Motor neuron (in vitro differentiated cells): ENCODE results near the gene LRSAM1. TPM values are rescaled to one million over a fixed set of nuclear protein-coding genes. Genes with fewer than 3 reads are reported as not detected.

Experiments used
- ATAC-seq, 8 experiments: fragments of 200-7000 bp; cut with Tn5 transposase; replicated peaks in 6 of 8; 2 replicates each; pipeline ENCODE4 v1.8.0; 2021; ENCODE audit warnings: mild to moderate bottlenecking in 8 of 8, moderate library complexity in 8 of 8
- H3K27ac ChIP-seq, 2 donors: fragments of 250-450 bp; sonication (Bioruptor Pico); 2 replicates each; pipeline ENCODE4 v1.9.0; 2021; ENCODE audit warnings: antibody characterized with exemption in 2 of 2, mild to moderate bottlenecking in 2 of 2, moderate library complexity in 1 of 2
- H3K4me1 ChIP-seq, 2 donors: fragments of 250-450 bp; sonication (Bioruptor Pico); replicated peaks in 1 of 2; 2 replicates each; pipeline ENCODE4 v1.6.1; 2021; ENCODE audit warnings: antibody characterized with exemption in 2 of 2, mild to moderate bottlenecking in 2 of 2, moderate library complexity in 1 of 2
- H3K4me3 ChIP-seq, 5 donors: fragments of 250-450 bp; sonication (Bioruptor Pico); 2 replicates each; pipeline ENCODE4 v1.9.0; 2021; ENCODE audit warnings: antibody characterized with exemption in 5 of 5, mild to moderate bottlenecking in 5 of 5, moderate library complexity in 4 of 5
- WGBS, 10 experiments: fragments of 450-650 bp; shearing (Covaris generic); methylation state at CpG; one replicate each; pipeline ENCODE4 v1.0.0; 2022; 5-methylcytosine and 5-hydroxymethylcytosine counted together
- in situ Hi-C, 9 experiments: fragments of 400-800 bp; cut with MboI; loops; one replicate each; pipeline ENCODE4 v1.15.0; 2021; ENCODE audit warnings: low sequenced_read_pairs in 9 of 9, low pct_unique_long_range_greater_than_20kb in 2 of 9; ENCODE audit not compliant: unreplicated experiment in 9 of 9
- total RNA-seq, 8 experiments: library from RNA; unstranded; fragments of 300-600 nt; gene quantifications; 2 replicates each; pipeline versions ENCODE4 v1.2.3 to v1.2.4, GENCODE V29; 2022

Gene LRSAM1
- total RNA-seq, 8 experiments from 2014 or later: 11.5 to 24.1 (median 15.7) TPM

DNA sequence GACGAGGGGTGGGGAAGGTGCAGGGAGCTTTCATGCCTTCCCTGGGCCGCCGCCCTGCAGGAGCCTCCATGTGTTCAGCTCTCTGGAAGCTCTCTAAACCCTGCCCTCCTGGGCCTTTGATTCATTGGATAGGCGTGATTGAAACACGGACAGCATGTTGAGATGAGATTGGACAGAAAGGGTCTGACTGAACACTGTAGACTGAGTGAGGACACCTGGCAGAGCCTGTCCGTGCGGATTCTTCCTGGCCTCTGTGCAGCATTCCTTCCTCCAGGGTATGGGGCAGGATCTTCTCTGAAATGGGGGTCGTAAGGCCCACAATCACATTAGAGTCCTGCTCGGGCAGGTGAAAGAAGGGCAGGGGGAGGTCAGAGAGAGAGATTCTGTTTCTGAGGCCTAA is 12.9 kb upstream of the LRSAM1 start:
- WGBS, 10 experiments: 88 to 100% (median 90%) methylated on average over 1 to 7 of the region's 9 CpGs; no CpG with 5 or more reads in 3 of the 10 experiments
- Histone ChIP-seq H3K4me1 (no peaks in the 10 kb centered on the region), H3K4me3 (no peak overlapping the region), H3K27ac (no peak overlapping the region)
- no peak for ATAC-seq
- in situ Hi-C loops: no loop called here

- peak in 6 of 8 experiments; percentile 6 to 19 (median 10) for ATAC-seq
- Histone ChIP-seq H3K4me3 (no peak overlapping the region), H3K4me1 (peaks cover 3 to 7% of the 10 kb centered on the region in 2 donors), H3K27ac (no peak overlapping the region)
- 86 to 100% (median 95%) methylated on average over 1 to 14 of the region's 17 CpGs; no CpG with 5 or more reads in 4 of the 10 experiments for WGBS, 10 experiments
- in situ Hi-C loops: no loop called here
These were observed 6.9 kb upstream of the LRSAM1 start for GRCh38 chr9:127444283-127444920.

- no peak overlapping the region for H3K27ac ChIP-seq
- peaks cover 10 to 13% of the 10 kb centered on the region in 2 donors for H3K4me1 ChIP-seq
- peak in 3 of 8 experiments; percentile 2 to 7 (median 4) for ATAC-seq
- H3K4me3 ChIP-seq: no peak overlapping the region
- in situ Hi-C loops: no loop called here
- WGBS, 10 experiments: 54 to 100% (median 95%) methylated on average over 1 to 9 of the region's 15 CpGs; no CpG with 5 or more reads in 4 of the 10 experiments
These were observed 6.1 kb upstream of the LRSAM1 start for GRCh38 chr9:127444921-127445850.

GRCh38 chr9:127445851-127446712 is 5.2 kb upstream of the LRSAM1 start:
- Histone ChIP-seq H3K27ac (no peak overlapping the region), H3K4me1 (peaks cover 10 to 13% of the 10 kb centered on the region in 2 donors), H3K4me3 (no peak overlapping the region)
- peak in 3 of 8 experiments; percentile 1 to 9 (median 4) for ATAC-seq
- 58 to 100% (median 84%) methylated on average over 1 to 2 of the region's 4 CpGs; no CpG with 5 or more reads in 6 of the 10 experiments for WGBS, 10 experiments
- in situ Hi-C loops: no loop called here

DNA sequence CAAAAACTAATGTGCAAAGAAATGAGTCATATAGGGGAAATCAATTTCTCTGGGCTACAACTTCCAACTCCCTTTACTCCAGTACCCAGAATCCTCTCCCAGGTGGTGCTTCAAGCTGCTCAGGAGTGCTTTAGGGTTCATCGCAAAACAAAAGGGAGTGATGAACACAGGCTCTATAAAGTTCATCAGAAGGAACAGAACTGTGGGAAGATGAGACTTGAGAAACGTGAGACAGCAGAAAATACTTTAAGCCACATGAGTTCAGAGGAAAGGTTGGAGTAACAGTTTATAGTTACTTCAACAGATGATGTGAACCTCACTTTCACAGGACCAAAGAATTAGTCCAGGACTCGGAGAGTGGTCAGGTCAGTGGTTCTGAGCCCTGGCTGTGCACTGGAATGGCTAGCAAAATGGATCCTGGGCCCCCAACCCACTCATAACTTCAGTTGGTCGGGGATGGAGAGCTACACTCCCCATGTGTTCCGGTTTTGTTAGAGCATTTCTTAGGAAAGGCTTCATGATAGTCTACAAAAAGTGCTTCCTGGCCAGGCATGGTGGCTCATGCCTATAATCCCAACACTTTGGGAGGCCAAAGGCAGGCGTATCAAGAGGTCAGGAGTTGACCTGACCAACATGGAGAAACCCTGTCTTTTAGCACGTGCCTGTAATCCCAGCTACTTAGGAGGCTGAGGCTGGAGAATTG is 4.4 kb upstream of the LRSAM1 start:
- H3K4me3 ChIP-seq: no peak overlapping the region
- in situ Hi-C loops: no loop called here
- H3K4me1 ChIP-seq: peaks cover 10 to 13% of the 10 kb centered on the region in 2 donors
- 70 to 100% (median 85%) methylated on average over 1 to 4 of the region's 7 CpGs; no CpG with 5 or more reads in 2 of the 10 experiments for WGBS, 10 experiments
- H3K27ac ChIP-seq: no peak overlapping the region
- no peak for ATAC-seq

DNA sequence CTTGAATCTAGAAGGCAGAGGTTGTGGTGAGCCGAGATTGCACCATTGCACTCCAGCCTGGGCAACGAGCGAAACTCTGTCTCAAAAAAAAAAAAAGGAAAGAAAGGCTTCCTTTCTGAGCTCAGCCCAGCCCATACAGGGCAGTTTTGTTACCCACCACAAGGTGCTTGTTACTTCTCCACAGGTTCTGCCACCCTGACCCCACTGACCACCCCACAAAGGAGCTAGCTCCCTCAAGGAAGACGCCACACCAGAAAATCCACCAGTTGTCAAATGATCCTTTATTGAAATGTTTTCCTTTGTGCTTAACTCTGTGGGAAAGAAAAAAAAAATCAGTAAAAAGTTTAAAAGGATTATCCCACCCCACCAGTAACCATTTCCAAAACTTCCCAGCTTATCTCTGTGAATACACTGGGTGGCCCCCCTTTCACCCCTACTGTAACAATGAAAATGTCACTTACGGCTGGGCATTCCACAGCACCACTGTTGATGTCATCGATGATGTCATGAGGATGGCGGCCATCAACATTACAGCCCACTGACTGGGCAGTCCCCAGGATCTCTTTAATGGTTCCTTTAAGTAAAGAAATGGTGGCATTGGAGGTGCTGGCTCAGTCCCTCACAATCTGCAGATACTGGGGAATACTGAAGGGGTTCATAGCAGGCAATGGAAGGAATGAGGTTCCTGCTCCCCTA is 3.7 kb upstream of the LRSAM1 start:
- Histone ChIP-seq H3K4me1 (peaks cover 13% of the 10 kb centered on the region in 2 donors), H3K4me3 (no peak overlapping the region), H3K27ac (no peak overlapping the region)
- WGBS, 10 experiments: 78 to 94% (median 87%) methylated on average over 1 to 5 of the region's 7 CpGs; no CpG with 5 or more reads in 2 of the 10 experiments
- in situ Hi-C loops: no loop called here
- no peak for ATAC-seq

GRCh38 chr9:127448112-127448805 is 3.1 kb upstream of the LRSAM1 start:
- in situ Hi-C loops: no loop called here
- no peak for ATAC-seq
- Histone ChIP-seq H3K4me3 (no peak overlapping the region), H3K27ac (no peak overlapping the region), H3K4me1 (peaks cover 13 to 16% of the 10 kb centered on the region in 2 donors)
- 50 to 100% (median 85%) methylated on average over 2 to 8 of the region's 8 CpGs; no CpG with 5 or more reads in 1 of the 10 experiments for WGBS, 10 experiments

DNA sequence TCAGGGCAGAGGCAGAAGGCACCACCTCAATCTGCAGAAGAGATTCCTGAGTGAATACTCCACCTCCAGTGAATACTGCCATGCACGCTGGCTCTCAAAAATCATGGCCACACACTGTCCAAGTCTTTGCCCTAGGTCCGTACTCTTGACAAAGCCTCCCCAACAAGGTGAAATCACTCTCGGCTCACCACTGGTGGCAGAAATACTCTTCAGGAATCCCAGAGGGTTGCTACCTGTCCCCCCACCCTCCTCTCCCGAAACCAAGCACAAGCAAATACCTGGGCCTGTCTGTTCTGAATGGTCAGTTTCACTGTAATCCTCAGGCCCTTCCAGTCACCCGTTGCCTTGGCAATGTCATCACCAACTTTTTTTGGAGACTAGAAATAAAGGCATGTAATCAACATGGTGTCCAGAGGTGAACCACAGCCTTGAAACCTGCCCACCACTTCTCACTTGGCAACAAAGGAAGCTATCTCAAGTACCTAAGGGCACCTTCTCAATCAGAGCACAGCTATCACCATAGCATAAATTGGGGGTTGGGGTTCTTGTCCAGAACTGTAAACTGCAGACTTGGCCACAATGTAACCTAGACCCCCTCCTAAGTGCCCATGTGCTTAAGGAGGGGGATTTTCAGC is 1.9 kb upstream of the LRSAM1 start:
- in situ Hi-C loops: no loop called here
- ATAC-seq: no peak
- 0 to 80% (median 50%) methylated on average over 1 to 4 of the region's 5 CpGs; no CpG with 5 or more reads in 1 of the 10 experiments for WGBS, 10 experiments
- Histone ChIP-seq H3K4me3 (peak overlapping the region; percentile 61 to 91 (median 66)), H3K4me1 (peaks cover 13 to 16% of the 10 kb centered on the region in 2 donors), H3K27ac (no peak overlapping the region)

DNA sequence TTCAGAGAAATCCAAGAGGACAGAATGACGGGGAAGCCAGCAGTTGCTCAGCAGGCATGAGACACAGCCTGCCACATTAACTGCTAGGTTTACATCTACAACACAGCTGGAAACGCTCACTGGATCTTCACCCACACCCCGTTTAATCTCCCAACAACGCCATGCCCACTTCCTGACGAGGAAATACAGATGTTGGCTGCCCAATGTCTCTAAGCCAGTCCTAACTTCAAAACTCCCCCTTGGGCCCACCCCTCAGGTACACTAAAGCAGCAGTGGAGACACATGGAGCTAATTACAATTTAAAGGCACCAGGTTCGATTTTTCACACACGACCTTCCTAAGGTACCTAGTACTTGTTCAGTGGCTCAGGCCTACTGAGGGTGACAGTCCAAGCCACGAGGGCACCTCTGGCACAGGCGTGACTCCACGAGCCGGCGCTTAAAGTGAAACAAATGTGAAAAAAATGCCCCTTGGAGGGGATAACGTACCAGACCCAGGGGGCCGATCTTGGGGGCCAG is 1.0 kb upstream of the LRSAM1 start:
- Histone ChIP-seq H3K4me1 (peaks cover 13 to 16% of the 10 kb centered on the region in 2 donors), H3K27ac (peak overlapping the region; percentile 51 to 74), H3K4me3 (peak overlapping the region; percentile 61 to 91 (median 66))
- ATAC-seq: no peak
- in situ Hi-C loops: no loop called here
- 0 to 3% (median 0%) methylated on average over 1 to 12 of the region's 14 CpGs; no CpG with 5 or more reads in 2 of the 10 experiments for WGBS, 10 experiments

DNA sequence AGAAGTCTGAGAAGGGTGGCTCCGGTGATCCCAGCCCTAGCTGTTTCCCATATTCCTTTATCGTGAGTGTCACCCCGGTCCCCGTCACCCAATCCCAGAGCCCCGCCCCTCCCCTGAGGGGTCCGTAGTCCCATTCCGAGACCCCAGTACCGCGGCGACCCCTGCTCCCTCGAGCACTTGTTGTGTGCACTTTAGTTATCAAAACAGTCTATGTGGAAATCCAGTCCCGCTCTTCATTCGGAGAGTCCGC is 223 bp downstream of the LRSAM1 start:
- in situ Hi-C loops: no loop called here
- Histone ChIP-seq H3K27ac (peak overlapping the region; percentile 63 to 74), H3K4me1 (peaks cover 13 to 16% of the 10 kb centered on the region in 2 donors), H3K4me3 (peak overlapping the region; percentile 61 to 91 (median 66))
- 0% methylated on average over 2 to 6 of the region's 14 CpGs; no CpG with 5 or more reads in 7 of the 10 experiments for WGBS, 10 experiments
- no peak for ATAC-seq
